Esophagus squamous epithelium (tissue), 4 donors: ENCODE data around the gene PARVG.

Source experiments
- CTCF ChIP-seq, 6 experiments: fragments of 450-650 bp in 4 of 6; fragments of 200-600 bp in 2 of 6; sonication (generic) in 2 of 6; IDR thresholded peaks; one replicate each; pipeline ENCODE4 v1.5.1; 2016 to 2019; ENCODE audit warnings: antibody characterized with exemption in 6 of 6, mild to moderate bottlenecking in 4 of 6, moderate library complexity in 4 of 6
- POLR2A ChIP-seq, 4 donors: fragments of 450-650 bp; IDR thresholded peaks; one replicate each; pipeline ENCODE4 v1.6.1; 2017; ENCODE audit warnings: antibody characterized with exemption in 4 of 4, mild to moderate bottlenecking in 4 of 4, moderate library complexity in 3 of 4

- TF ChIP-seq CTCF (IDR thresholded peaks at IDR 0.05) (no peak), POLR2A (IDR thresholded peaks at IDR 0.05) (no peak)
These were observed 10.3 kb upstream of the PARVG start for GRCh38 chr22:44170470-44170869.
